Neural progenitor cell (in vitro differentiated cells): Measurements from ENCODE around the gene C1RL.

Experiments
- CTCF ChIP-seq: fragments of 200-600 bp; sonication (generic); IDR thresholded peaks from 2 replicates; pipeline ENCODE4 v1.5.1; 2017; ENCODE audit warnings: antibody characterized with exemption, mild to moderate bottlenecking
- EZH2 ChIP-seq: fragments of 200-600 bp; sonication (generic); IDR thresholded peaks from 2 replicates; pipeline ENCODE4 v1.6.1; 2017; ENCODE audit warnings: antibody characterized with exemption, mild to moderate bottlenecking, moderate library complexity

GRCh38 chr12:7109572-7109920 is 532 bp upstream of the C1RL start:
- TF ChIP-seq CTCF (no peak), EZH2 (no peak)
